AG08396 (cell line): Measurements from ENCODE around the gene CXCR5.
A peak's percentile ranks its signal among the peaks of the same experiment; 100 is the strongest.
"Not testable (repeated sequence)": the region's sequence is repeated elsewhere in the genome, so short reads cannot be mapped to it uniquely, and the experiment has no call there.

Source experiments
- DNase-seq: peaks from one replicate; pipeline ENCODE4 v3.0.0; 2012; ENCODE audit warnings: low spot score, mixed read lengths

CXCR5 gene

GRCh38 chr11:118883368-118884071 lies at the start of gene CXCR5:
Gene CXCR5 (plus strand): TSS chr11:118883892. CDS start chr11:118883942, 50 bp downstream.
- no peak for DNase-seq

- DNase-seq, result no peak
Observed at GRCh38 chr11:118834427-118835028, 49.2 kb upstream of the CXCR5 start.

DNA sequence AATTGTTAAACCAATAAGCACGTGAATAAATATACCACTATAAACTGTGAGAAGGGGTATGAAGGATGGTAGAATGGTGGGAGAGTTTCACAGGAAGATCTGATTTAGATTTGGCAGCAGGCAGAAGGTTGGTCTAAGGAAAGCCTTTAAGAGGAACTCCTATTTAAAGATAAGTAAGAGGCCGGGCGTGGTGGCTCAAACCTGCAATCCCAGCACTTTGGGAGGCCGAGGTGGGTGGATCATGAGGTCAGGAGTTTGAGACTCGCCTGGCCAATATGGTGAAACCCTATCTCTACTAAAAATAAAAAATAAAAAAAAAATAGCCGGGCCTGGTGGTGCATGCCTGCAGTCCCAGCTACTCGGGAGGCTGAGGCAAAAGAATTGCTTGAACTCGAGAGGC lies 45.8 kb upstream of the CXCR5 start:
- no peak for DNase-seq

DNA sequence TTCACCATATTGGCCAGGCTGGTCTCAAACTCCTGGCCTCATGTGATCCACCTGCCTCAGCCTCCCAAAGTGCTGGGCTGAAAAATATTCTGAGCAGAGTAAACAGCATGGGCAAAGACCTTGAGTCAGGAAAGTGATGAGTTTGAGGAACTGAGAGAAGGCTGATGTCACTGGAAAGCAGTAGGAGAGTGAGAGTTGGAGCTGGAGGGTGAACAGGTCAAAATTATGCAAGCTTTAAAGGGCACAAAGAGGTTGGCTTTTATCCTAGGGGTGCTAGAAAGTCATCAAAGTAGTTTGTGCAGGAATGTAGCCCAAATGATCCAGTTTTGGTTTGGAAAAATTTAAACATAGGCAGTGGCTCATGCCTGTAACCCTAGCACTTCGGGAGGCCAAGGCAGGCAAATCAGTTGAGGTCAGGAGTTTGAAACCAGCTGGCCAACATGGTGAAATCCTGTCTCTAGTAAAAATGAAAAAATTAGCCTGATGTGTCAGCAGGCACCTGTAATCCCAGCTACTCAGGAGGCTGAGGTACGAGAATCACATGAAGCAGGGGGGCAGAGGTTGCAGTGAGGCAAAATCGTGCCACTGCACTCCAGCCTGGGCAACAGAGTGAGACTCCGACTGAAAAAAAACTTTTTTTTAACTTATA lies 44.7 kb upstream of the CXCR5 start:
- no peak for DNase-seq

GRCh38 chr11:118841469-118842242 lies 42.0 kb upstream of the CXCR5 start:
- DNase-seq, result no peak

DNA sequence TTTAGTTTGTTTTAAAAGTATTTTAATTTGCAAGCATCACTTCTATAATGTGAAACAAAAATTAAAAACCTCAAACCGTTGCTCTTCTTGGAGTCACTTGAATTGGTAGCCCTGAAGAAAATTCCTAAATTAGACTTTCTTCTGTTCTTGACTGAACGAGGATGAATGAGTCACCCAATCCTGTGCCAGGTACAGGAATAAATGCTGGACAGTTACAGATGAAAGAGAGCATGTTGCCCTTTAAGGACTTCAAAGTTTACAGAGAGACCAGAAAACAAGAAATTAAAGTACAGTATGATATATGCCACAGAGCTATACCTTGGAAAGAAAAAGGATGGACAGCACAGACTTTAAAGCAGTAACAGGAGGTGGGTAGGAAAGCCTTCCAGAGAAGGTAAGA lies 41.3 kb upstream of the CXCR5 start:
- DNase-seq, result no peak

- DNase-seq, result not testable (repeated sequence)
Observed at GRCh38 chr11:118842843-118843242, 40.8 kb upstream of the CXCR5 start.

DNA sequence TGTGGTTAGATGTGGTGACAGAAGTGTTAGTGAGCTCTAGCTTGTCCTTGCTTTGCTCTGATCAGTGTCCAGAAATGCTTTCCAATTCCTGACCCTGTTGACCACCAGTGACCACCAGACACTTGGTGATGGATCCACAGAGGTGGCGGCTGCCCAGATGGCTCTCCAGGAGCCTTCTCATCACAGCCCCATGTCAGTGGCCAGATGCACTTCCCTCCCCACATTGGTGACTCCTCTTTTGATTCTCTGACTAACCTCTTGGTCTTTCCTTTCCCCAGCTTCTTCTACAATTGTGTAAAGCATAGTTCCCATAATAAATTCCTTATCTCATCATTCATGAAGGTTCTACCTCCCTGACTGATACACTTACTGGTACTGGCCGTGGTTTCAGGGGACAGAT lies 40.1 kb upstream of the CXCR5 start:
- no peak for DNase-seq

DNA sequence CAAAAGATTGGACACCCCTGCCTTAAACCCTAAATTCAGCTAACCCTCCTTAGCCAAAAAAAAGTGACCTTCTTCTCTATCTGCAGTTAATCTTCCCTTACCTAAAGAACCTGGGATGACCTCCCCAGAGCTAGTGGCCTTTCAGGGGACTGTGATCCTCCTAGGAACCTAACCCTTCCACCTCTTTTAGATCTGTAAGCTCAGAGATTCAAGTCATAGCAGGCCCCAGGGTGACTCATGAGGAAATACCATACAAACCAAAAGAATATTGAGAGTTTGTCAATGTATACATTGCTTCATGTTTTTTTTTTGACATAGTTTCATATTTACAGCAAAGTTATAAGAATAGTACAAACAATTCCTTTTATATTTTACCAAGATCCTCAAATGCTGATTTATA lies 38.3 kb upstream of the CXCR5 start:
- peak; percentile 35 for DNase-seq

GRCh38 chr11:118846181-118846935 lies 37.3 kb upstream of the CXCR5 start:
- no peak for DNase-seq

GRCh38 chr11:118849825-118850224 lies 33.9 kb upstream of the CXCR5 start:
- no peak for DNase-seq

DNA sequence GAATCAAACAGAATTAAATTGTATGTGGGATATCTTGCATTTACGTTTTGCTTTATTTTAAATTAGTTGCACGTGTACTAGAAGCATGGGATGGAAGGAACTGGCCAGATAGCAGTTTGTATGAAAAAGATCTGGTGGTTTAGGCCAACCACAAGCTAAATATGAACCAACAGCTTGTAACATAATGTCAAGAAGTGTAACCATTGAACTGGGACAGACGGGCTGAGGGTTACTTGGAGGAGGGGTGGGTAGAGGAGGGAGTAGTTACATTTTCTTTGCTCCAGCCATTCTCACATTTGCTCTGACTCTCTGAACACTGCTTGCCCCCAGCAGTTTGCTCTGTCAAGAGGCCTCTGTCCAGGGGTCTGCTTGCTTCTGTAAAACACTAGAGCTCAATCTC lies 31.7 kb upstream of the CXCR5 start:
- DNase-seq, result no peak

- no peak for DNase-seq
Observed at GRCh38 chr11:118853678-118854077, 30.0 kb upstream of the CXCR5 start.

DNA sequence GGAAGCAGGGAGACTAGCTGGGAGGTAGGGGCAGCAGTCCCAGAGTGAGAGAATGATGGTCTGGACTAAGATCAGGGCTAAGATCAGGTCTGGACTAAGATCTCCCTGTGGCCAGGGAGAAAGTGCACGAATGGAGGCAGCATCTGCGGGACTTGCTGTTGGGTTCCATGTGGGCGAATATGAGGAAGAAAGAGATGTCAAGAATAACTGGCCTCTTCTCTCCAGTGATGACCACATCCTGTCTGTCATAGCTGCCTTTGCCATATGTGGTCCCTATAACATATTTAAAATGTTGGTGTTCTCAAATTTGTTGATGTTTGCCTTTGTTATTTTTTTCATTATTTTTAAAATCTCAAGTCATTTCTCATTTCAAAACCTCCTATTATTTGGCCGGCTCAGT lies 27.4 kb upstream of the CXCR5 start:
- no peak for DNase-seq

DNA sequence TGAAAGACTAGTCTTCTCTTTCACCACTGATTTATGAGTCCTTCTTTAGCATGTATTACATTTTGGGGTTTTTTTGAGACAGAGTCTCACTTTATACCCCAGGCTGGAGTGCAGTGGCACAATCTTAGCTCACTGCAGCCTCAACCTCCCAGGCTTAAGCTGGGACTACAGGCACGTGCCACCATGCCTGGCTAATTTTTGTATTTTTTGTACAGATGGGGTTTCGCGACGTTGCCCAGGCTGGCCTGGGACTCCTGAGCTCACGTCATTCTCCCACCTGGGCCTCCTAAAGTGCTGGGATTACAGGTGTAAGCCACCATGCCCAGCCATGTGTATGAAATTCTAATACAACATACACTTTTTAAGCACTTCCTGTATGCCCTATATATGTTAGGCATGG lies 26.3 kb upstream of the CXCR5 start:
- DNase-seq, result no peak

DNA sequence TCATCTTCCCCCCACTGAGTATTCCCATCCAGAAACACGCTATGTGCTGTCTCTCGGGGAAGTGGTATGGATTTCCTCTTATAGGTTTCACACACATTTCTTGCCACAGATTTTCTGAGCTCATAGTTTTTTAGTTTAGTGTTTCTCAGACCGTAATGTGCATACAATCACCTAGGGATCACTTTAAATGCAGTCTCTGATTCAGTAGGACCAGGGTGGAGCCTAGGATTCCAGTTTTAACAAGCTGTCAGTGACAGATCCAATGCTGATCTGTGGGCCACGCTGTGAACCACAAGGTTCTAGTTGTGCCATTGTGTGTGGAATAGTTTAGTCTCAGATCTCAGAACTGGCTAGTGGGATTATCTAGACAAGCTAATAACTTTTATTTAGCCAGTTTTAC lies 23.7 kb upstream of the CXCR5 start:
- DNase-seq, result no peak

- no peak for DNase-seq
Observed at GRCh38 chr11:118868659-118869058, 15.0 kb upstream of the CXCR5 start.

DNA sequence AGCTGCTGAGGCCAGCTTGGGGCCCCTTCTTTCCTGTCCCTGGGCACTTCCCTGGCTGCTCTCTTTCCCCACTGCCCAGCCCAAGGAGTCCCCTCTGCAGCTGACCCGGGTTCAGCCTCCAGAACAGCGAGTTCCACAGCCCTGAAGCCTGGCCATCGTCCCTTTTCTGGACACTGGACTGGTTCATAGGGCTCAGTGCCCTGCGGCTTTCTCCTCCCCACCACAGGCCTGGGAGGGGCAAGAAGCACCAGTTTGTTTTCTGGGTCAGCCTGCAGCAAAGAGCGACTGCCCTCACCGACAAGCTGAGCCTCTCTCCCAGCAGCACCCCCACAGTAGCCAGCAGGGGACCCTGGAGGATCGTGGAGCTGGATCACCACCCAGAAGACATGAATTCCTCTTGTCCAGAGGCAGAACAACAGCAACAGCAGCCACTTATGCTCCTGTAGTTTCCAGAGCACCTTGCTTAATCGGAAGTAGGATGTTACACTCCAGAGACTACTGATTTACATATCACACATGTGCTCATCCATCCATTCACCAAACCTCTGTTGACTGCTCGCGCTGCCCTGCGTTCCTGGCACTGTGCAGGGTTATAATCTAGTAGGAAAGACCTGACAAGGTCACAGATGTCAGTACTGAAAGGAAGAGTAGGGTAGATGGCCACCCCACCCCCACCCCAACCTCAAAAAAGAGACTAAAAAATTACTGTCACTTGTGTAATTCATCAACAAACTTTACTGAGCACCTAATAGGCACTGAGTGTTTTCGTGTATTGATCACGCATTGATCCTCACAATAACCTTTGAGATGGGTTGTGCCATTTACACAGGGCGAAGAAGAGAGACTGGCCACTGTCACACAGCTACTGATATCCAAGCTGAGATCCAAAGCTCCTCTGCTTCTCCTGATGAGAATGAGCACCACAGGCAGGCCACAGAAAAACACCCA lies 13.0 kb upstream of the CXCR5 start:
- DNase-seq, result peak; percentile 63

DNA sequence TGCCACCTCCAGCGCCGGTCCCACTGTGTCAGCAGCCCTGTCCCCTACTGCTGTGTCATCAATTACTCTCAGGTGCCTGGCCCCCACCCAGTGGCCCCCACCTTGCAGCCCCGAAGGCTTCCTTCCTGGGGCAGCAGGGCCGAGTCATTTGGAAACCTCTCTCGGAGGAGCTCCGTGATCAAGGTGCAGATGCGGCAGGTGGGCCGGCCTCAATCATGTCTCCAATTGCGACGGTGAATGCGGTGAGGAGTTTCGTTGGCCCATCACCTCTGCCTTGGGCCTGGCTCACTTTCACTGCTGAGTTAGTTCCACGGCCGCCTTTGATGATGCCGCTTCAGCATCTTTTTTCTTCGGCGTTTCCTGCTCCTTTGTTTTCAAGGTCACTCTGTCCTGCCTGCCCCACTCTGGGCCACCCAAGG lies 11.3 kb upstream of the CXCR5 start:
- DNase-seq, result no peak

DNA sequence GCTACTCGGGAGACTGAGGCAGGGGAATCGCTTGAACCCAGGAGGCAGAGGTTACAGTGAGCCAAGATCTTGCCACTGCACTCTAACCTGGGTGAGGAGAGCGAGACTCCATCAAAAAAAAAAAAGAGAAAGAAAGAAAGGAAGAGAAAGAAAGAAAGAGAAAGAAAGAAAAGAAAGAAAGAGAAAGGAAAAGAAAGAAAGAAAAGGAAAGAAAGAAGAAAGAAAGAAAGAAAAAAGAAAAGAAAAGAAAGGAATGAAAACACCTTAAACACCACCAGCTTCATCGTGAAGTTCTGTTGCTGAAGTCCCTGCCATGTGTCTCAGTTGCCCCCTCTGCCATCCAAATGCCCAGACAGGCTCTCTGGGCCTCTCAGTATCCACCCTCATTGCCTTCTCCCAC lies 9.9 kb upstream of the CXCR5 start:
- DNase-seq, result no peak

- DNase-seq, result no peak
Observed at GRCh38 chr11:118876286-118876685, 7.4 kb upstream of the CXCR5 start.
